EL (cell line): Measurements from ENCODE around the gene MYMK.

Experiments
- DNase-seq: peaks from one replicate; pipeline ENCODE4 v3.0.0-alpha.2; 2016

The MYMK gene

GRCh38 chr9:133557581-133557980, 32.8 kb upstream of the MYMK start:
- DNase-seq, result no peak

GRCh38 chr9:133556354-133556753, 31.6 kb upstream of the MYMK start:
- DNase-seq, result no peak

GRCh38 chr9:133554729-133555128, 30.0 kb upstream of the MYMK start:
- DNase-seq, result no peak

- DNase-seq, result no peak
These were observed 29.4 kb upstream of the MYMK start for GRCh38 chr9:133553973-133554713.

GRCh38 chr9:133553123-133553522, 28.4 kb upstream of the MYMK start:
- DNase-seq, result no peak

- DNase-seq, result no peak
These were observed 27.5 kb upstream of the MYMK start for GRCh38 chr9:133552236-133552635.

GRCh38 chr9:133551446-133551845, 26.7 kb upstream of the MYMK start:
- DNase-seq, result no peak

GRCh38 chr9:133547116-133547515, 22.4 kb upstream of the MYMK start:
- DNase-seq, result no peak

- DNase-seq, result no peak
These were observed 21.5 kb upstream of the MYMK start for GRCh38 chr9:133546287-133546680.

- no peak for DNase-seq
These were observed 20.9 kb upstream of the MYMK start for GRCh38 chr9:133545494-133546286.

GRCh38 chr9:133543772-133544467, 19.2 kb upstream of the MYMK start:
- DNase-seq, result no peak

- DNase-seq, result no peak
These were observed 17.2 kb upstream of the MYMK start for GRCh38 chr9:133542002-133542401.

GRCh38 chr9:133540698-133541025, 15.9 kb upstream of the MYMK start:
- DNase-seq, result no peak

GRCh38 chr9:133539991-133540697, 15.4 kb upstream of the MYMK start:
- DNase-seq, result no peak

GRCh38 chr9:133538851-133539833, 14.4 kb upstream of the MYMK start:
- no peak for DNase-seq

- DNase-seq, result no peak
These were observed 13.4 kb upstream of the MYMK start for GRCh38 chr9:133538176-133538575.

- no peak for DNase-seq
These were observed 12.5 kb upstream of the MYMK start for GRCh38 chr9:133537257-133537656.

- no peak for DNase-seq
These were observed 11.8 kb upstream of the MYMK start for GRCh38 chr9:133536536-133536935.

GRCh38 chr9:133536080-133536479, 11.3 kb upstream of the MYMK start:
- no peak for DNase-seq

GRCh38 chr9:133535306-133535877, 10.6 kb upstream of the MYMK start:
- DNase-seq, result no peak
